ENCODE measurements around the gene LRMDA.

The LRMDA gene

GRCh38 chr10:76074659-76075058 is 643.2 kb downstream of the LRMDA start:
- FAIRE-seq: no peak

- no peak for FAIRE-seq
These were observed 649.0 kb downstream of the LRMDA start for GRCh38 chr10:76080451-76080850.

- FAIRE-seq: no peak
These were observed 649.6 kb downstream of the LRMDA start for GRCh38 chr10:76080991-76081390.

- no peak for FAIRE-seq
These were observed 650.8 kb downstream of the LRMDA start for GRCh38 chr10:76082232-76082631.

GRCh38 chr10:76082956-76083355 is 651.5 kb downstream of the LRMDA start:
- FAIRE-seq: no peak

- FAIRE-seq: no peak
These were observed 653.8 kb downstream of the LRMDA start for GRCh38 chr10:76085002-76085816.

- no peak for FAIRE-seq
These were observed 654.4 kb downstream of the LRMDA start for GRCh38 chr10:76085817-76086167.

GRCh38 chr10:76086170-76086760 is 654.8 kb downstream of the LRMDA start:
- FAIRE-seq: no peak

GRCh38 chr10:76086761-76087639 is 655.6 kb downstream of the LRMDA start:
- no peak for FAIRE-seq

- FAIRE-seq: no peak
These were observed 656.6 kb downstream of the LRMDA start for GRCh38 chr10:76088008-76088407.

GRCh38 chr10:76088980-76089379 is 657.6 kb downstream of the LRMDA start:
- no peak for FAIRE-seq

GRCh38 chr10:76089556-76090180 is 658.2 kb downstream of the LRMDA start:
- no peak for FAIRE-seq

GRCh38 chr10:76091926-76092325 is 660.5 kb downstream of the LRMDA start:
- FAIRE-seq: no peak

- FAIRE-seq: no peak
These were observed 675.2 kb downstream of the LRMDA start for GRCh38 chr10:76106611-76107010.

GRCh38 chr10:76108563-76109359 is 677.3 kb downstream of the LRMDA start:
- FAIRE-seq: no peak

GRCh38 chr10:76111404-76111803 is 680.0 kb downstream of the LRMDA start:
- no peak for FAIRE-seq

- FAIRE-seq: no peak
These were observed 680.8 kb downstream of the LRMDA start for GRCh38 chr10:76111986-76112825.

- no peak for FAIRE-seq
These were observed 681.4 kb downstream of the LRMDA start for GRCh38 chr10:76112826-76113150.

GRCh38 chr10:76113952-76114351 is 682.5 kb downstream of the LRMDA start:
- FAIRE-seq: no peak

GRCh38 chr10:76114581-76115001 is 683.2 kb downstream of the LRMDA start:
- FAIRE-seq: no peak

GRCh38 chr10:76115131-76115470 is 683.7 kb downstream of the LRMDA start:
- FAIRE-seq: no peak

Data from G401.6 (cell line).